ENCODE data around the gene PPFIA2.

GRCh38 chr12:81252228-81252627 lies 506.9 kb downstream of the PPFIA2 start:
- TF ChIP-seq, protein P1, sequence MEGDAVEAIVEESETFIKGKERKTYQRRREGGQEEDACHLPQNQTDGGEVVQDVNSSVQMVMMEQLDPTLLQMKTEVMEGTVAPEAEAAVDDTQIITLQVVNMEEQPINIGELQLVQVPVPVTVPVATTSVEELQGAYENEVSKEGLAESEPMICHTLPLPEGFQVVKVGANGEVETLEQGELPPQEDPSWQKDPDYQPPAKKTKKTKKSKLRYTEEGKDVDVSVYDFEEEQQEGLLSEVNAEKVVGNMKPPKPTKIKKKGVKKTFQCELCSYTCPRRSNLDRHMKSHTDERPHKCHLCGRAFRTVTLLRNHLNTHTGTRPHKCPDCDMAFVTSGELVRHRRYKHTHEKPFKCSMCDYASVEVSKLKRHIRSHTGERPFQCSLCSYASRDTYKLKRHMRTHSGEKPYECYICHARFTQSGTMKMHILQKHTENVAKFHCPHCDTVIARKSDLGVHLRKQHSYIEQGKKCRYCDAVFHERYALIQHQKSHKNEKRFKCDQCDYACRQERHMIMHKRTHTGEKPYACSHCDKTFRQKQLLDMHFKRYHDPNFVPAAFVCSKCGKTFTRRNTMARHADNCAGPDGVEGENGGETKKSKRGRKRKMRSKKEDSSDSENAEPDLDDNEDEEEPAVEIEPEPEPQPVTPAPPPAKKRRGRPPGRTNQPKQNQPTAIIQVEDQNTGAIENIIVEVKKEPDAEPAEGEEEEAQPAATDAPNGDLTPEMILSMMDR (IDR thresholded peaks at IDR 0.05) = no peak
- no peak for TF ChIP-seq EP300 (IDR thresholded peaks at IDR 0.05)
